Heart left ventricle (tissue), 16 donors: ENCODE data around the gene MS4A13. TPM values are rescaled to one million over a fixed set of nuclear protein-coding genes. Genes with fewer than 3 reads are reported as not detected.

ENCODE experiments used
- ATAC-seq, 4 donors: fragments of 200-7000 bp; cut with Tn5 transposase; one replicate each; pipeline ENCODE4 v1.9.1; 2020 to 2022; ENCODE audit warnings: moderate library complexity in 4 of 4, mild to moderate bottlenecking in 3 of 4, moderate number of reproducible peaks in 1 of 4
- DNase-seq, 5 donors: peaks; one replicate each; pipeline ENCODE4 v3.0.0-alpha.2; 2020
- H3K27ac ChIP-seq, 12 donors: fragments of 200-600 bp; sonication (generic) in 4 of 12; one replicate each; pipeline versions ENCODE4 v1.5.0 to v1.8.0; 2016 to 2022; ENCODE audit warnings: mild to moderate bottlenecking in 2 of 12
- H3K27me3 ChIP-seq, 9 donors: fragments of 200-600 bp; sonication (generic) in 2 of 9; one replicate each; pipeline versions ENCODE4 v1.5.1 to v1.8.0; 2016 to 2022; ENCODE audit warnings: mild to moderate bottlenecking in 3 of 9
- H3K36me3 ChIP-seq, 9 donors: fragments of 200-600 bp; sonication (generic) in 2 of 9; one replicate each; pipeline versions ENCODE4 v1.5.0 to v1.8.0; 2018 to 2022; ENCODE audit warnings: mild to moderate bottlenecking in 2 of 9
- H3K4me1 ChIP-seq, 12 donors: fragments of 200-600 bp; sonication (generic) in 4 of 12; one replicate each; pipeline versions ENCODE4 v1.5.0 to v1.8.0; 2016 to 2022; ENCODE audit warnings: mild to moderate bottlenecking in 3 of 12
- H3K4me3 ChIP-seq, 12 donors: fragments of 200-600 bp; sonication (generic) in 4 of 12; one replicate each; pipeline versions ENCODE4 v1.5.0 to v1.8.0; 2017 to 2022; ENCODE audit warnings: mild to moderate bottlenecking in 9 of 12, moderate library complexity in 4 of 12
- H3K9me3 ChIP-seq, 12 donors: fragments of 200-600 bp; sonication (generic) in 4 of 12; one replicate each; pipeline versions ENCODE4 v1.5.0 to v1.8.0; 2016 to 2022; ENCODE audit warnings: mild to moderate bottlenecking in 1 of 12
- CTCF ChIP-seq, 12 donors: fragments of 200-600 bp; sonication (generic) in 4 of 12; IDR thresholded peaks; one replicate each; pipeline versions ENCODE4 v1.5.0 to v1.8.0; 2018 to 2022; ENCODE audit warnings: antibody characterized with exemption in 12 of 12, mild to moderate bottlenecking in 5 of 12
- POLR2A ChIP-seq, 2 donors: fragments of 450-650 bp; IDR thresholded peaks; one replicate each; pipeline ENCODE4 v1.6.1; 2017; ENCODE audit warnings: antibody characterized with exemption in 2 of 2, mild to moderate bottlenecking in 2 of 2, moderate library complexity in 2 of 2
- whole genome bisulfite sequencing, 4 donors: extraction: QIAGEN DNeasy Blood & Tissue Kit in 2 of 4; methylation state at CpG; one replicate each; pipeline versions ENCODE4 v1.1.5 to v1.1.7; 2013 to 2018; 5-methylcytosine and 5-hydroxymethylcytosine counted together
- intact Hi-C, 10 donors: fragments of 100-400 bp; cut with DNase I; formaldehyde crosslinking; loops; one replicate each; pipeline versions ENCODE4 v1.11.1 to v1.14.2; 2022
- polyA plus RNA-seq, 2 donors: library from polyadenylated mRNA; stranded (reverse); fragments of 200-250 nt; gene quantifications; one replicate each; pipeline ENCODE4 v1.2.3, GENCODE V29; 2013
- total RNA-seq, 9 donors: library from RNA; depleted of rRNA in 2 of 9; stranded (reverse); fragments of >200 nt in 2 of 9; fragmentation: NEBNext Ultra II Directional in 3 of 9; extraction: Animal tissue kit (Norgen Biotek cat#: 25700) in 3 of 9; gene quantifications; one replicate each; pipeline versions ENCODE4 v1.1.0 to v1.2.4, GENCODE V29; 2016 to 2023
- donor health status: ischemic (EF 13 %, LVEDD 7.1; RV severe dilation, severe dysfunction).
- donor health status: healthy with polysubstance abuse.
- donor health status: DM: no; HTN: yes; CAD: no.
- donor health status: DM: no; HTN: no; CAD: no.
- donor health status: ischemic (EF 25% LVEDD 6.9; RV normal size, moderate dysfunction).
- donor health status: ischemic (EF 25% LVEDD 5.7; RV mildly dilated, moderate dysfunction).
- donor health status: healthy.
- donor health status: DM: yes; HTN: yes; CAD: no.
- donor health status: ischemic (EF 35%, LVEDD 5.7; RV mildly dilated, moderate dysfunction).
- donor health status: nonischemic (EF 11% LVEDD 7.7; RV severe dilation, severe dysfunction).
- donor health status: DM: yes; HTN: yes; CAD: no.
- donor health status: PGD.
- donor health status: ischemic (EF 29% LVEDD 5.4; RV normal size, mild dysfunction).
- donor health status: nonischemic (EF 23%, LVEDD 6.1; RV moderate dilation, normal function).

MS4A13 gene
- total and polyA plus RNA-seq, 11 donors: not detected

DNA sequence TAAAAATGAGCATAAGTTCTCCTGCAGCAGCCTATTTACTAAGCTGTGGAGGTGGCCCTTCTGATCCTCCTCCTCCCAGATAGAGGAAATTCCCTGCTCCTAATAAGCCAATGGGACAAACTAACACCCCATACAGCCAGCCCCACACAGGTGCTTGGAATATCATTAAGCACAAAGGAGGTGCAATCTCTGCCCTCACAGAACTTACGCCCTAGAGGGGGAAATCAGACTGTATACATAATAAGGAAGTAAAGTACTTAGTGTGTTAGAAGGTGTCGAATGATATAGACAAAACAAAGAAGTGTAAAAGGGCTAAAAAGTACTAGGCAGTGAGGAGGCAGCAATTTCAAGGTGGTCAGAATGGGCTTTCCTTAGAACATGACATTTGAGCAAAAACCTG is 16.8 kb upstream of the MS4A13 start:
- ATAC-seq: no peak

DNA sequence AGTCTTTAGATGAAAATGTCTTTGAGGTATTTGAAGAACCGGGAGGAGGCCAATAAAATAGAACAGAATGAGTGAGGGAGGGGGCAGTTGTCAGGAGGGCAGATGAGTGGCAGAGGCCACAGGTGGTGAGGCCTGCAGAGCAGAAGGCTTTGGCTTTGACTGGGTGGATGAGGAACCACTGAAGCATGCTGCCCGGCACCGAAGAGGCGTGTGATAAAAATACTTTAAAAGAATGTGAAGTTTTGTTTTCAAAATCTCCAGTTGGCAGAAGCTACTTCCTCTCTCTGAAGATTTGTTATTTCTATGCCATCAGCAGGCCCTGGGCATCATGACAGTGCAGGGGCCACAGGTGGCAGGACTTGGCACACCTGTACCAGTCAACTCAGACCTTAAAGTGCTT is 16.3 kb upstream of the MS4A13 start:
- TF ChIP-seq POLR2A (IDR thresholded peaks at IDR 0.05) (no peak), CTCF (IDR thresholded peaks at IDR 0.05) (no peak)
- intact Hi-C loops: no loop called here
- Histone ChIP-seq H3K4me3 (no peak overlapping the region), H3K4me1 (peaks cover 0 to 3% (median 0%) of the 10 kb centered on the region in 12 donors), H3K27ac (no peak overlapping the region), H3K36me3 (no peaks in the 10 kb centered on the region), H3K27me3 (no peaks in the 10 kb centered on the region), H3K9me3 (no peaks in the 10 kb centered on the region)
- peak in 1 of 4 donors; percentile 41 for ATAC-seq
- WGBS, 4 donors: 67 to 73% (median 72%) methylated on average over 4 of the region's 4 CpGs
- DNase-seq: no peak

More for the DNA sequence above, 16.8 kb upstream of the MS4A13 start:
- intact Hi-C loops: no loop called here
- WGBS, 4 donors: 53 to 94% (median 68%) methylated on average over 2 of the region's 2 CpGs
- no peak for DNase-seq
- TF ChIP-seq POLR2A (IDR thresholded peaks at IDR 0.05) (no peak), CTCF (IDR thresholded peaks at IDR 0.05) (no peak)
- Histone ChIP-seq H3K4me3 (no peak overlapping the region), H3K9me3 (no peaks in the 10 kb centered on the region), H3K27ac (no peak overlapping the region), H3K4me1 (peaks cover 0 to 3% (median 0%) of the 10 kb centered on the region in 12 donors), H3K36me3 (no peaks in the 10 kb centered on the region), H3K27me3 (no peaks in the 10 kb centered on the region)

- Histone ChIP-seq H3K4me3 (no peak overlapping the region), H3K36me3 (no peaks in the 10 kb centered on the region), H3K27me3 (no peaks in the 10 kb centered on the region), H3K27ac (no peak overlapping the region), H3K9me3 (no peaks in the 10 kb centered on the region), H3K4me1 (peaks cover 0 to 11% (median 0%) of the 10 kb centered on the region in 12 donors)
- intact Hi-C loops: no loop called here
- WGBS, 4 donors: 56 to 64% (median 60%) methylated on average over 3 of the region's 3 CpGs
- ATAC-seq (no peak), DNase-seq (no peak)
- TF ChIP-seq POLR2A (IDR thresholded peaks at IDR 0.05) (no peak), CTCF (IDR thresholded peaks at IDR 0.05) (no peak)
Observed at GRCh38 chr11:60500276-60500910, 14.8 kb upstream of the MS4A13 start.

- H3K4me1 ChIP-seq: peaks cover 0 to 11% (median 0%) of the 10 kb centered on the region in 12 donors
- ATAC-seq: no peak
- no peaks in the 10 kb centered on the region for H3K36me3 ChIP-seq
- 64 to 72% (median 69%) methylated on average over 3 of the region's 3 CpGs for WGBS, 4 donors
- H3K9me3 ChIP-seq: no peaks in the 10 kb centered on the region
- H3K4me3 ChIP-seq: no peak overlapping the region
- TF ChIP-seq CTCF (IDR thresholded peaks at IDR 0.05): no peak
- TF ChIP-seq POLR2A (IDR thresholded peaks at IDR 0.05): no peak
- intact Hi-C loops: no loop called here
- H3K27ac ChIP-seq: no peak overlapping the region
- no peak for DNase-seq
- H3K27me3 ChIP-seq: no peaks in the 10 kb centered on the region
Observed at GRCh38 chr11:60502221-60502775, 12.9 kb upstream of the MS4A13 start.
